Measurements from ENCODE around the gene ZSCAN16. TPM values are rescaled to one million over a fixed set of nuclear protein-coding genes. Genes with fewer than 3 reads are reported as not detected.

ZSCAN16 gene
- total RNA-seq, 4 donors from 2014 or later, result 7.0 to 22.3 (median 12.6) TPM

DNA sequence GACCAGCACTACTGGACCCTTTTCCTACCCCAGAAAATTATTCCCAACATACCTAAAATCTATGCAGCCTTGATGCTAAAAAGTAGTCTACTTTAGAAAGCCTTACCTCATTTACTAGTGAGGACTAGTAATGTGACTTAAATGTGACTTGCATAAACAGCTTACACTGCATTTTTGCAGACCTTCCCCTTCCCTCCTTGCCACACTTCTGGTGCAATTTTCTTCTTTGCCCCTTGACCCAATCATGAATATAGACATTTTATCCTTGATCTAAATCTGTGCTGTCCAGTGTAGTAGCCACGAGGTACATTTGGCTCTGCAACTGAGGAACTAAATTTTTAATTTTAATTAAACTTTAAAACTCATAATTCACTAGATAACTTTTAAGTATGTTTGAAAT is 10.3 kb downstream of the ZSCAN16 start:
- no peak for TF ChIP-seq POLR2A (IDR thresholded peaks at IDR 0.05)
- TF ChIP-seq, protein P1, sequence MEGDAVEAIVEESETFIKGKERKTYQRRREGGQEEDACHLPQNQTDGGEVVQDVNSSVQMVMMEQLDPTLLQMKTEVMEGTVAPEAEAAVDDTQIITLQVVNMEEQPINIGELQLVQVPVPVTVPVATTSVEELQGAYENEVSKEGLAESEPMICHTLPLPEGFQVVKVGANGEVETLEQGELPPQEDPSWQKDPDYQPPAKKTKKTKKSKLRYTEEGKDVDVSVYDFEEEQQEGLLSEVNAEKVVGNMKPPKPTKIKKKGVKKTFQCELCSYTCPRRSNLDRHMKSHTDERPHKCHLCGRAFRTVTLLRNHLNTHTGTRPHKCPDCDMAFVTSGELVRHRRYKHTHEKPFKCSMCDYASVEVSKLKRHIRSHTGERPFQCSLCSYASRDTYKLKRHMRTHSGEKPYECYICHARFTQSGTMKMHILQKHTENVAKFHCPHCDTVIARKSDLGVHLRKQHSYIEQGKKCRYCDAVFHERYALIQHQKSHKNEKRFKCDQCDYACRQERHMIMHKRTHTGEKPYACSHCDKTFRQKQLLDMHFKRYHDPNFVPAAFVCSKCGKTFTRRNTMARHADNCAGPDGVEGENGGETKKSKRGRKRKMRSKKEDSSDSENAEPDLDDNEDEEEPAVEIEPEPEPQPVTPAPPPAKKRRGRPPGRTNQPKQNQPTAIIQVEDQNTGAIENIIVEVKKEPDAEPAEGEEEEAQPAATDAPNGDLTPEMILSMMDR (IDR thresholded peaks at IDR 0.05), result no peak

GRCh38 chr6:28135393-28135792 is 11.0 kb downstream of the ZSCAN16 start:
- no peaks in the 10 kb centered on the region for H3K9me3 ChIP-seq

More for the DNA sequence above, 10.3 kb downstream of the ZSCAN16 start:
- Histone ChIP-seq H3K27me3 (no peaks in the 10 kb centered on the region), H3K27ac (no peak overlapping the region), H3K4me3 (no peak overlapping the region), H3K36me3 (peaks cover 0 to 5% (median 0%) of the 10 kb centered on the region in 3 donors), H3K4me1 (peaks cover 0 to 19% (median 0%) of the 10 kb centered on the region in 4 donors), H3K9me3 (no peaks in the 10 kb centered on the region)
- DNase-seq, result no peak

DNA sequence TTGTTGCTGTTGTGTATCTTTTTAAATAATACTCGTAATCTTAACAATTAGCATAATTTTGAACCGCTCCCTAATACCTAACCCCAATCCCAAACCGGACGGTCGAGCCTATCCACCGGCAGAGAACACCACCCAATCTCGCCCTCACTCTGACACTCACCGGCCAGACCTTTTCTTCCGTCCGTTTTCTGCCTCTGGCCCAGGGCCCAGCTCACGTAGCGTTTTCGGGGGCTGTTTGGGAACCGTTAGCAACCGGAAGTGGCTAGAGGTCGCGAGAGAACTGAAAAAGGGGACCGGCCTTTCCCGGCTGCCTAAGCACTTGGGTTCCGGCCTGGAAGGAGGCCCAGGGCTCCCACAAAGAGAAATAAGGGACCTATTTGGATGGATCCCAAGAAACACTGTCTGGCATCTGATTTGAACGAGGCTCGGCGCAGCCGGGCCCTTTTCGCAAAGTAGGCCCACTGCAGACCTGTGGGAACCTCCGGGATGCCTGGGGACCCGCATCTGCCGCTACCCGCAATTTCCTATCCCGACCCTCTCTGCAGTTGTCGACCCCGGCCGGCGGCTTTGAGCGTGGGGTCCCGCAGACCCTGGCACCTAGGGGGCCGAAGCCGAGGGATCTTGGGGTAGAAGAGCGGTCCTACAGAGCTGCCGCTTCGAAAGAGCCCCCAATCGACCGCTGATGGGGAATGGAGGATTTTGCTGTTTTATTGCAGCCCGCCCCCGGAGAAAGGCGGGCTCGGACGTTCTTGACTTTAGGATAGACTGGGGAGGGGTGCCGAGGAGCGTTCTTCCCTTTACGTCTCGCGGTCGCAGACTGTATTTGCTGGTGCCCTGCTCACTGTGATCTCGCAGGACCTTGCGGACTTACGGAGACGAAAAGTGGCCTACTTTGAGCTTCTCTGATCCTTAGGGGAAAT is 12.4 kb downstream of the ZSCAN16 start:
- Histone ChIP-seq H3K4me3 (peak overlapping the region; percentile 62 to 87 (median 78)), H3K27me3 (no peaks in the 10 kb centered on the region), H3K36me3 (no peaks in the 10 kb centered on the region), H3K9me3 (no peaks in the 10 kb centered on the region), H3K4me1 (peaks cover 0 to 19% (median 0%) of the 10 kb centered on the region in 4 donors), H3K27ac (peak overlapping the region; percentile 88 to 93 (median 90))
- no peak for TF ChIP-seq POLR2A (IDR thresholded peaks at IDR 0.05)
- TF ChIP-seq, protein P1 (IDR thresholded peaks at IDR 0.05), result no peak
- peak; percentile 79 to 93 (median 79) for DNase-seq

More at GRCh38 chr6:28135393-28135792, 11.0 kb downstream of the ZSCAN16 start:
- peak overlapping the region in 1 of 4 donors; percentile 75 for H3K4me3 ChIP-seq
- no peaks in the 10 kb centered on the region for H3K36me3 ChIP-seq
- TF ChIP-seq POLR2A (IDR thresholded peaks at IDR 0.05), result no peak
- TF ChIP-seq, protein P1 (IDR thresholded peaks at IDR 0.05), result no peak
- no peaks in the 10 kb centered on the region for H3K27me3 ChIP-seq
- no peak overlapping the region for H3K27ac ChIP-seq
- peaks cover 0 to 19% (median 0%) of the 10 kb centered on the region in 4 donors for H3K4me1 ChIP-seq
- no peak for DNase-seq

- Histone ChIP-seq H3K9me3 (no peaks in the 10 kb centered on the region), H3K36me3 (no peaks in the 10 kb centered on the region), H3K4me1 (peaks cover 0 to 22% (median 3%) of the 10 kb centered on the region in 4 donors), H3K27me3 (no peaks in the 10 kb centered on the region), H3K27ac (peak overlapping the region; percentile 88 to 93 (median 90)), H3K4me3 (peak overlapping the region; percentile 62 to 87 (median 78))
- TF ChIP-seq POLR2A (IDR thresholded peaks at IDR 0.05), result no peak
- TF ChIP-seq, protein P1 (IDR thresholded peaks at IDR 0.05), result no peak
- DNase-seq, result no peak
Observed at GRCh38 chr6:28137505-28137981, 13.1 kb downstream of the ZSCAN16 start.

DNA sequence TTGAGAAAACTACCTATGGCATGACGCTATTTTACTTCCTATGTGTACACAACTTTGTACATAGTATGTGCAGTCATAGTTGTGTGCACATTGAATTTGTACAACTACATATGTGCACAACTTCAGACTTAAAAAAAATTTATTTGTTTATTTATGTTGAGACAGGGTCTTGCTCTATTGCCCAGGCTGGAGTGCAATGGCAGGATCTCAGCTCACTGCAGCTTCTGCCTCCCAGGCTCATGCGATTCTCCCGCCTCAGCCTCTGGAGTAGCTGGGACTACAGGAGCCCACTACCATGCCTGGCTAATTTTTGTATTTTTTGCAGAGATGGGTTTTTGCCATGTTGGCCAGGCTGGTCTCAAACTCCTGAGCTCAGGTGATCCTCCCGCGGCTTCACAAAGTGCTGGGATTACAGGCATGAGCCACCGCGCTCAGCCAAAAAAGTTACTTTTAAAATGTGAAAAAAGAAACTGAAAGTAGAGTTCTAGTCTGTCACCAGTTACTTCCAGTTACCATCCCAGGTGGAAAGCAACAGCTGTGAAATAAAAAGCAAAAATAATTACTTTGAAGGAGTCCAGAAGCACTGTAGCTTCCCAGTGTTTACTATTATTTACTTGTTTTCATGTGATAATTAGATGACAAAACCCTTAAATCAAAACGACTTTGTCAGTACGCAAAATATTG is 15.6 kb downstream of the ZSCAN16 start:
- no peak for DNase-seq
- Histone ChIP-seq H3K4me3 (peak overlapping the region in 1 of 4 donors; percentile 31), H3K9me3 (no peaks in the 10 kb centered on the region), H3K36me3 (peaks cover 0 to 3% (median 0%) of the 10 kb centered on the region in 3 donors), H3K27me3 (no peaks in the 10 kb centered on the region), H3K27ac (no peak overlapping the region), H3K4me1 (peaks cover 0 to 31% (median 8%) of the 10 kb centered on the region in 4 donors)
- TF ChIP-seq, protein P1 (IDR thresholded peaks at IDR 0.05), result no peak
- no peak for TF ChIP-seq POLR2A (IDR thresholded peaks at IDR 0.05)

Measured in Peyer's patch (tissue), 4 donors.